GM21447 (cell line): ENCODE measurements around the gene MRPS10.
"Not testable (repeated sequence)": the region's sequence is repeated elsewhere in the genome, so short reads cannot be mapped to it uniquely, and the experiment has no call there.

ENCODE experiments used
- ATAC-seq: cut with Tn5 transposase; IDR thresholded peaks from one replicate; pipeline ENCODE4 v1.9.1; 2021; ENCODE audit not compliant: unreplicated experiment

Gene MRPS10

GRCh38 chr6:42179261-42179944 lies 38.3 kb downstream of the MRPS10 start:
- no peak for ATAC-seq

GRCh38 chr6:42177514-42178364 lies 39.9 kb downstream of the MRPS10 start:
- no peak for ATAC-seq

GRCh38 chr6:42176981-42177380 lies 40.7 kb downstream of the MRPS10 start:
- no peak for ATAC-seq

GRCh38 chr6:42175860-42176259 lies 41.8 kb downstream of the MRPS10 start:
- ATAC-seq, result no peak

- ATAC-seq, result no peak
These were observed 44.6 kb downstream of the MRPS10 start, which contains the start of gene GUCA1A for GRCh38 chr6:42173101-42173500. GUCA1A (plus strand) TSS chr6:42173364; CDS start chr6:42173614, 250 bp downstream.

- no peak for ATAC-seq
These were observed 45.7 kb downstream of the MRPS10 start for GRCh38 chr6:42171813-42172581.

GRCh38 chr6:42169780-42170179 lies 47.9 kb downstream of the MRPS10 start:
- not testable (repeated sequence) for ATAC-seq

- no peak for ATAC-seq
These were observed 49.0 kb downstream of the MRPS10 start for GRCh38 chr6:42168650-42169049.

GRCh38 chr6:42166444-42167141 lies 51.1 kb downstream of the MRPS10 start:
- no peak for ATAC-seq

- no peak for ATAC-seq
These were observed 52.6 kb downstream of the MRPS10 start for GRCh38 chr6:42165016-42165415.

- no peak for ATAC-seq
These were observed 53.7 kb downstream of the MRPS10 start for GRCh38 chr6:42163981-42164380.

GRCh38 chr6:42162812-42163211 lies 54.8 kb downstream of the MRPS10 start:
- no peak for ATAC-seq

GRCh38 chr6:42162384-42162783 lies 55.3 kb downstream of the MRPS10 start:
- no peak for ATAC-seq

- ATAC-seq, result no peak
These were observed 58.1 kb downstream of the MRPS10 start for GRCh38 chr6:42159431-42160024.

- no peak for ATAC-seq
These were observed 59.0 kb downstream of the MRPS10 start for GRCh38 chr6:42158631-42159030.

- ATAC-seq, result no peak
These were observed 59.6 kb downstream of the MRPS10 start for GRCh38 chr6:42158011-42158410.
